B cell (primary cell): Measurements from ENCODE around the gene MT1M. TPM values are rescaled to one million over a fixed set of nuclear protein-coding genes. Genes with fewer than 3 reads are reported as not detected.
"Not testable (repeated sequence)": the region's sequence is repeated elsewhere in the genome, so short reads cannot be mapped to it uniquely, and the experiment has no call there.

Experiments used
- ATAC-seq: fragments of 200-7000 bp; cut with Tn5 transposase; one replicate; pipeline ENCODE4 v1.10.0; 2021; ENCODE audit warnings: low read depth, mild to moderate bottlenecking, moderate number of reproducible peaks, moderate library complexity
- CTCF ChIA-PET: fragments of 350-600 bp; sonication (Branson Sonifier 250); formaldehyde crosslinking; loops from one replicate; lab custom pipeline; 2021; ENCODE audit warnings: antibody characterized with exemption, inconsistent platforms; lab: Charles Lee
- POLR2A ChIA-PET: fragments of 350-600 bp; sonication (Branson Sonifier 250); formaldehyde crosslinking; loops from one replicate; lab custom pipeline; 2021; ENCODE audit warnings: antibody characterized with exemption; lab: Charles Lee
- DNase-seq: peaks from one replicate; pipeline ENCODE4 v3.0.0; 2013
- H2AFZ ChIP-seq: 2 replicates; pipeline ENCODE4 v1.6.1; 2012; ENCODE audit warnings: mild to moderate bottlenecking, low read depth, low read length; ENCODE audit not compliant: insufficient read depth, poor library complexity, severe bottlenecking
- H3K27ac ChIP-seq, 2 donors: 1 replicate in 1 of 2; 2 replicates in 1 of 2; pipeline ENCODE4 v1.5.1; 2012 to 2013; ENCODE audit warnings: low read length in 2 of 2, mild to moderate bottlenecking in 2 of 2, moderate library complexity in 1 of 2
- H3K27me3 ChIP-seq, 4 experiments: fragments of 200-600 bp in 1 of 4; sonication (generic) in 1 of 4; replicated peaks in 1 of 4; 1 replicate in 2 of 4; 2 replicates in 2 of 4; pipeline versions ENCODE4 v1.6.1 to v1.7.0; 2013 to 2016; ENCODE audit warnings: low read length in 3 of 4, mild to moderate bottlenecking in 2 of 4, mixed read lengths in 1 of 4, moderate library complexity in 1 of 4; ENCODE audit not compliant: insufficient read depth in 4 of 4, control insufficient read depth in 3 of 4; ENCODE audit errors: control extremely low read depth in 1 of 4
- H3K36me3 ChIP-seq, 2 experiments: replicated peaks in 1 of 2; 1 replicate in 1 of 2; 2 replicates in 1 of 2; pipeline versions ENCODE4 v1.6.1 to v1.7.1; 2013; ENCODE audit warnings: low read length in 1 of 2; ENCODE audit not compliant: insufficient read depth in 2 of 2, control insufficient read depth in 1 of 2; ENCODE audit errors: control extremely low read depth in 1 of 2, extremely low read depth in 1 of 2
- H3K4me1 ChIP-seq, 2 donors: fragments of 200-600 bp in 1 of 2; sonication (generic) in 1 of 2; 1 replicate in 1 of 2; 2 replicates in 1 of 2; pipeline versions ENCODE4 v1.5.1 to v1.6.1; 2013 to 2017; ENCODE audit warnings: low read length in 2 of 2; ENCODE audit not compliant: control insufficient read depth in 2 of 2, insufficient read depth in 2 of 2
- H3K4me2 ChIP-seq: replicated peaks from 2 replicates; pipeline ENCODE3; 2012; ENCODE audit warnings: mild to moderate bottlenecking, low read depth, low read length; ENCODE audit not compliant: poor library complexity, severe bottlenecking
- H3K4me3 ChIP-seq, 5 experiments: fragments of 200-600 bp in 1 of 5; sonication (generic) in 1 of 5; 1 replicate in 3 of 5; 2 replicates in 2 of 5; pipeline versions ENCODE4 v1.5.1 to v1.7.0; 2011 to 2016; ENCODE audit warnings: low read length in 4 of 5, mild to moderate bottlenecking in 4 of 5, low read depth in 2 of 5, control low read depth in 1 of 5, moderate library complexity in 1 of 5; ENCODE audit not compliant: insufficient read depth in 1 of 5; ENCODE audit errors: control extremely low read depth in 1 of 5, extremely low read depth in 1 of 5
- H3K79me2 ChIP-seq: fragments of 200-600 bp; sonication (generic); one replicate; pipeline ENCODE4 v1.6.0; 2016; ENCODE audit warnings: low read length; ENCODE audit not compliant: control insufficient read depth, insufficient read depth
- H3K9ac ChIP-seq: fragments of 200-600 bp; sonication (generic); 2 replicates; pipeline ENCODE4 v1.6.1; 2017; ENCODE audit warnings: mild to moderate bottlenecking, low read length, moderate library complexity
- H3K9me3 ChIP-seq, 3 donors: one replicate each; pipeline versions ENCODE4 v1.6.1 to v1.7.1; 2013; ENCODE audit warnings: low read length in 2 of 3; ENCODE audit not compliant: control insufficient read depth in 2 of 3, insufficient read depth in 1 of 3; ENCODE audit errors: control extremely low read depth in 1 of 3
- H4K20me1 ChIP-seq: 2 replicates; pipeline ENCODE4 v1.6.0; 2012; ENCODE audit warnings: mild to moderate bottlenecking, low read length; ENCODE audit not compliant: insufficient read depth, control insufficient read depth, poor library complexity, severe bottlenecking
- H3K27ac Mint-ChIP-seq: one replicate; pipeline ENCODE4 v1.8.0; 2021; ENCODE audit warnings: mixed read lengths
- H3K27me3 Mint-ChIP-seq: one replicate; pipeline ENCODE4 v1.8.0; 2021; ENCODE audit warnings: mixed read lengths
- H3K4me1 Mint-ChIP-seq: one replicate; pipeline ENCODE4 v1.8.0; 2021; ENCODE audit warnings: mixed read lengths
- H3K4me3 Mint-ChIP-seq: one replicate; pipeline ENCODE4 v1.8.0; 2021; ENCODE audit warnings: mixed read lengths
- H3K9me3 Mint-ChIP-seq: one replicate; pipeline ENCODE4 v1.8.0; 2022; ENCODE audit warnings: mixed read lengths; ENCODE audit not compliant: insufficient read depth
- WGBS: methylation state at CpG from one replicate; pipeline ENCODE4 v1.1.5; 2013; ENCODE audit warnings: missing lambda C conversion rate; ENCODE audit not compliant: insufficient coverage; 5-methylcytosine and 5-hydroxymethylcytosine counted together
- intact Hi-C: fragments of 100-400 bp; cut with micrococcal nuclease; formaldehyde crosslinking; loops from one replicate; pipeline ENCODE4 v1.10.0; 2022
- polyA plus RNA-seq: library from polyadenylated mRNA; depleted of rRNA; stranded (reverse); fragments of >200 nt; gene quantifications from 2 replicates; pipeline ENCODE4 v1.2.3, GENCODE V29; 2012
- total RNA-seq, 2 donors: library from RNA; stranded (reverse); fragments of 120-200 nt in 1 of 2; gene quantifications; 1 replicate in 1 of 2; 2 replicates in 1 of 2; pipeline versions ENCODE4 v1.2.3 to v1.2.4, GENCODE V29; 2013 to 2022

Gene MT1M
- total and polyA plus RNA-seq, 2 donors (not counting 1 experiment from before 2014, with no cell fraction given), result not detected

DNA sequence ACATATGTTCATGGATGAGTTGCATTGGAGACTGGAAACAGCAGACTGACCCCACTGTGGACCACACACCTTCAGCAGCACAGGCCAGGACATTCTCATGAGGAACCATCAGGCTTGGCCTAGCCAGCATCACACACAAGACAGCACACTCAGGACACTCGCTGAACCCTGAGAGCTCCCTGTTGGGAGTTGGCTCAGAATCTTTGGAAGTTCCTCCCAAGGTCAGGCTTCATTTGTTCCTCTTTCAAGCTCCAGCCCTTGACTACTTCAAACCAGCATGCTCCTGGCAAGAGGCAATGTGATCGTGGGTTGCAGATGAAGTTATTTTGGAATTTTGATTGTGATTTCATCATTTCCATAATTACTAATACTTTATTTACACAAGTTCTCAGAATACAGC lies 39.2 kb downstream of the MT1M start:
- H3K9me3 Mint-ChIP-seq, ATAC-seq, H3K27ac Mint-ChIP-seq, H3K9ac ChIP-seq, H3K79me2 ChIP-seq, H3K4me2 ChIP-seq, H2AFZ ChIP-seq, H3K36me3 ChIP-seq, H3K4me3 ChIP-seq, POLR2A ChIA-PET, H3K4me3 Mint-ChIP-seq, H3K9me3 ChIP-seq, H3K27ac ChIP-seq, intact Hi-C loops, H4K20me1 ChIP-seq, DNase-seq: not testable (repeated sequence)
- WGBS, result 100% methylated on average over 1 of the region's 2 CpGs
- peaks cover 0 to 70% (median 36%) of the 10 kb centered on the region in 4 experiments for H3K27me3 ChIP-seq
- H3K4me1 ChIP-seq, result peaks cover 16 to 17% of the 10 kb centered on the region in 2 donors
- Mint-ChIP-seq H3K4me1 (peaks cover 15% of the 10 kb centered on the region), H3K27me3 (peaks cover 79% of the 10 kb centered on the region)
- CTCF ChIA-PET, result interaction anchor here (2.4 kb wide), 1 partner anchor 30 kb away, joined by 19 read pairs; no protein-coding TSS in a partner anchor

DNA sequence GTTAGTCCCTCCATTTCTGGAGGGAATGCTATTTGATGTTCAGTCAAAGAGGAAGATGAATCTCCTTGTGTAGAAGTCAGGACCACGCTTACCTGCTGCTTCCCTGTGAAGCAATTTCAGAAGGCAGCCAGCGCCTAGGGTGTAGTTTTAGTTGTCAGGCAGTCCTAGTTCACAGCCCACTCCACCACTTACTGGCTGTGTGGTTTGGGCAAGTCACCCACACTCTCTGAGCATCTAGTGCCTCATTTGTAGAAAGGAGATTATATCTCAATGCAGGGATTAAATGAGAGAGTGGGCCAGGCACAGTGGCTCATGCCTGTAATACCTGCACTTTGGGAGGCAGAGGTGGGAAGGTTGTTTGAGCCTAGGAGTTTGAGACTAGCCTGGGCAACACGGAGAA lies 39.7 kb downstream of the MT1M start:
- not testable (repeated sequence) for H3K27ac Mint-ChIP-seq
- peaks cover 0 to 70% (median 36%) of the 10 kb centered on the region in 4 experiments for H3K27me3 ChIP-seq

More for the DNA sequence above, 39.7 kb downstream of the MT1M start:
- H2AFZ ChIP-seq, H3K9me3 ChIP-seq, H3K36me3 ChIP-seq, H3K9me3 Mint-ChIP-seq, H3K27ac ChIP-seq, H3K4me3 ChIP-seq, DNase-seq, ATAC-seq, POLR2A ChIA-PET, H3K79me2 ChIP-seq, H3K9ac ChIP-seq, H3K4me2 ChIP-seq, H4K20me1 ChIP-seq, H3K4me3 Mint-ChIP-seq, intact Hi-C loops: not testable (repeated sequence)
- CTCF ChIA-PET, result interaction anchor here (1.3 to 2.4 kb wide), 2 partner anchors 28 to 30 kb away, joined by 3 to 19 read pairs; no protein-coding TSS in a partner anchor
- H3K4me1 ChIP-seq, result peaks cover 16 to 17% of the 10 kb centered on the region in 2 donors
- Mint-ChIP-seq H3K27me3 (peaks cover 76% of the 10 kb centered on the region), H3K4me1 (peaks cover 15% of the 10 kb centered on the region)
- no CpG with 5 or more reads among the region's 3 CpGs for WGBS
